Endothelial cell of umbilical vein (primary cell): Measurements from ENCODE around the gene ZNF804B. TPM values are rescaled to one million over a fixed set of nuclear protein-coding genes. Genes with fewer than 3 reads are reported as not detected.

Experiments used
- BruUV-seq: library from RNA; stranded (reverse); fragments of 400-500 nt; replicated peaks from 2 replicates; lab custom pipeline; 2021; lab: Mats Ljungman, UMichigan
- CTCF ChIA-PET: fragments of 300-600, 350-600 bp; sonication (Branson Sonifier 250); formaldehyde crosslinking; loops from one replicate; lab custom pipeline; 2021; ENCODE audit warnings: antibody characterized with exemption, inconsistent platforms; lab: Charles Lee
- POLR2A ChIA-PET: fragments of 300-600, 350-600 bp; sonication (Branson Sonifier 250); formaldehyde crosslinking; loops from one replicate; lab custom pipeline; 2021; ENCODE audit warnings: antibody characterized with exemption, inconsistent platforms; lab: Charles Lee
- DNase-seq: peaks from one replicate; pipeline ENCODE4 v3.0.0-alpha.2; 2011; ENCODE audit warnings: low read depth, low spot score
- FAIRE-seq: peaks from 2 replicates; lab custom pipeline; 2011; peaks lifted over from hg19 to GRCh38; lab: Jason Lieb, UNC
- H2AFZ ChIP-seq: 2 replicates; pipeline ENCODE4 v1.6.0; 2012; ENCODE audit warnings: low read depth, low read length, control low read depth, inconsistent platforms
- H3K27ac ChIP-seq: 2 replicates; pipeline ENCODE4 v1.5.1; 2011; ENCODE audit warnings: low read depth, mild to moderate bottlenecking, control low read depth, low read length, moderate library complexity; ENCODE audit not compliant: insufficient read depth
- H3K27me3 ChIP-seq, 2 experiments: 2 replicates each; pipeline versions ENCODE4 v1.6.0 to v1.6.1; 2011; ENCODE audit warnings: low read length in 2 of 2, mixed read lengths in 1 of 2; ENCODE audit not compliant: control insufficient read depth in 2 of 2, insufficient read depth in 2 of 2
- H3K36me3 ChIP-seq, 2 experiments: 2 replicates in 1 of 2; 3 replicates in 1 of 2; pipeline ENCODE4 v1.5.1; 2011; ENCODE audit warnings: low read length in 2 of 2, mild to moderate bottlenecking in 1 of 2, moderate library complexity in 1 of 2; ENCODE audit not compliant: control insufficient read depth in 2 of 2, insufficient read depth in 2 of 2; ENCODE audit errors: extremely low read depth in 1 of 2
- H3K4me1 ChIP-seq: 3 replicates; pipeline ENCODE4 v1.5.1; 2011; ENCODE audit warnings: mild to moderate bottlenecking, low read length; ENCODE audit not compliant: control insufficient read depth, insufficient read depth; ENCODE audit errors: extremely low read depth
- H3K4me2 ChIP-seq: 2 replicates; pipeline ENCODE4 v1.6.1; 2011; ENCODE audit warnings: low read length, control low read depth, mixed read lengths; ENCODE audit not compliant: insufficient read depth
- H3K4me3 ChIP-seq, 3 experiments: fragments of 200-600 bp in 1 of 3; sonication (generic), shearing (Covaris generic) in 1 of 3; replicated peaks in 1 of 3; 2 replicates each; pipeline ENCODE4 v1.5.1; 2011 to 2016; ENCODE audit warnings: control low read depth in 3 of 3, low read length in 3 of 3, mild to moderate bottlenecking in 2 of 3, inconsistent platforms in 1 of 3, low read depth in 1 of 3, moderate library complexity in 1 of 3; ENCODE audit not compliant: insufficient read depth in 1 of 3
- H3K79me2 ChIP-seq: 2 replicates; pipeline ENCODE4 v1.6.0; 2012; ENCODE audit warnings: low read length, inconsistent platforms; ENCODE audit not compliant: control insufficient read depth, insufficient read depth
- H3K9ac ChIP-seq: replicated peaks from 2 replicates; pipeline ENCODE3; 2011; ENCODE audit warnings: low read length, control low read depth; ENCODE audit not compliant: insufficient read depth; ENCODE audit errors: extremely low read depth
- H3K9me1 ChIP-seq: replicated peaks from 3 replicates; pipeline ENCODE4 v1.6.0; 2011; ENCODE audit warnings: mild to moderate bottlenecking, low read length; ENCODE audit not compliant: control insufficient read depth, insufficient read depth; ENCODE audit errors: extremely low read depth
- H3K9me3 ChIP-seq: replicated peaks from 2 replicates; pipeline ENCODE4 v1.5.1; 2012; ENCODE audit warnings: low read length, inconsistent platforms; ENCODE audit not compliant: control insufficient read depth, insufficient read depth
- H4K20me1 ChIP-seq: replicated peaks from 2 replicates; pipeline ENCODE3; 2011; ENCODE audit warnings: mild to moderate bottlenecking, low read length; ENCODE audit not compliant: control insufficient read depth, insufficient read depth; ENCODE audit errors: extremely low read depth
- EZH2 ChIP-seq: IDR thresholded peaks from 2 replicates; pipeline ENCODE4 v1.6.1; 2012; ENCODE audit warnings: borderline replicate concordance, low read depth, mild to moderate bottlenecking, moderate library complexity, low read length, inconsistent platforms; ENCODE audit not compliant: severe bottlenecking
- FOS ChIP-seq: IDR thresholded peaks from 2 replicates; pipeline ENCODE4 v1.6.1; 2011; ENCODE audit warnings: mild to moderate bottlenecking, low read length, moderate library complexity, borderline replicate concordance; ENCODE audit not compliant: insufficient read depth
- GATA2 ChIP-seq: IDR thresholded peaks from 2 replicates; pipeline ENCODE4 v1.7.0; 2011; ENCODE audit warnings: low read depth, mild to moderate bottlenecking, moderate library complexity, mixed read lengths, low read length; ENCODE audit not compliant: insufficient read length, insufficient read depth
- JUN ChIP-seq: IDR thresholded peaks from 2 replicates; pipeline ENCODE4 v1.6.1; 2011; ENCODE audit warnings: borderline replicate concordance, low read depth; ENCODE audit not compliant: insufficient read length, insufficient read depth
- MYC ChIP-seq: IDR thresholded peaks from one replicate; pipeline ENCODE4 v1.6.1; 2011; ENCODE audit warnings: mild to moderate bottlenecking, low read depth, low read length
- POLR2A ChIP-seq: IDR thresholded peaks from 2 replicates; pipeline ENCODE4 v1.6.1; 2012; ENCODE audit warnings: low read depth, mild to moderate bottlenecking, control low read depth, low read length
- POLR2AphosphoS5 ChIP-seq: IDR thresholded peaks from 2 replicates; pipeline ENCODE4 v1.6.1; 2012; ENCODE audit warnings: low read depth, mild to moderate bottlenecking, control low read depth, low read length, moderate library complexity; ENCODE audit not compliant: insufficient read depth
- dilution Hi-C: fragments of 300-500 bp; cut with MboI; formaldehyde crosslinking; loops from one replicate; pipeline ENCODE4 v1.15.0; 2019; ENCODE audit warnings: low sequenced_read_pairs; ENCODE audit not compliant: extremely low pct_ligation_motif_present
- intact Hi-C: fragments of 100-400 bp; cut with micrococcal nuclease; formaldehyde crosslinking; loops from one replicate; pipeline ENCODE4 v1.10.0; 2022
- polyA plus RNA-seq, 4 experiments: library from polyadenylated mRNA; depleted of rRNA in 3 of 4; stranded (reverse) in 3 of 4; unstranded in 1 of 4; fragments of >200 nt; gene quantifications; 2 replicates each; pipeline versions ENCODE4 v1.2.1 to v1.2.3, GENCODE V29; 2011 to 2012; ENCODE audit warnings: missing spikeins in 1 of 4
- total RNA-seq: library from RNA; stranded (reverse); gene quantifications from 2 replicates; pipeline ENCODE4 v1.2.3, GENCODE V29; 2021
- TF ChIP-seq, protein P1 (sequence below), 2 donors: IDR thresholded peaks; 1 replicate in 1 of 2; 2 replicates in 1 of 2; pipeline ENCODE4 v1.5.1; 2011; ENCODE audit warnings: low read length in 2 of 2, mild to moderate bottlenecking in 2 of 2, moderate library complexity in 2 of 2, control low read depth in 1 of 2, inconsistent platforms in 1 of 2, low read depth in 1 of 2; ENCODE audit not compliant: insufficient read depth in 1 of 2; ENCODE audit errors: extremely low read depth in 1 of 2
- TF ChIP-seq, protein P2 (sequence below): IDR thresholded peaks from 2 replicates; pipeline ENCODE4 v1.6.1; 2011; ENCODE audit not compliant: insufficient read depth, insufficient read length

ZNF804B gene
- total and polyA plus RNA-seq, 2 donors (not counting 3 experiments of a cell fraction or from before 2014, with no cell fraction given) = not detected

DNA sequence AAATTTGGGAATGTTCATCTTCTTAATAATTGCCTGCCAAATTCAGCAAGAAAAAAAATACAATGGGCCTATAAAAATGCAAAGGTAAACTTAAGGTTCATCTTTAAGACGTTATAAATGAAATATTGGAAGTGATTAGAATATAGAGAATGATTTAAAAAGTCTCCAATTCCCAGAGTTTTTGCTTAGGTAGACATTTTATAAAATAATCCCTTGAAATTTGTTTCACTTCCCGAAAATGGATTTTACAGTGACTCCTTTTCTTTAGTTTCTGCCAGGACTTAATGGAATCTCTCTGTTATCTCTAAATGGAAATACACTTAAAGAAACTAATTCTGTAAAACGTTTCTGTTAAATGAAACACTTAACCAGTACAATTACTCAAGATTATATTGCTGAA, 580.2 kb downstream of the ZNF804B start:
- H4K20me1 ChIP-seq = no peaks in the 10 kb centered on the region
- no peaks in the 10 kb centered on the region for H3K27me3 ChIP-seq
- H3K36me3 ChIP-seq = no peaks in the 10 kb centered on the region
- no peak overlapping the region for H3K9ac ChIP-seq
- dilution Hi-C loops = no loop called here
- FAIRE-seq (no peak), DNase-seq (no peak)
- no peaks in the 10 kb centered on the region for H3K4me1 ChIP-seq
- TF ChIP-seq, protein P1, sequence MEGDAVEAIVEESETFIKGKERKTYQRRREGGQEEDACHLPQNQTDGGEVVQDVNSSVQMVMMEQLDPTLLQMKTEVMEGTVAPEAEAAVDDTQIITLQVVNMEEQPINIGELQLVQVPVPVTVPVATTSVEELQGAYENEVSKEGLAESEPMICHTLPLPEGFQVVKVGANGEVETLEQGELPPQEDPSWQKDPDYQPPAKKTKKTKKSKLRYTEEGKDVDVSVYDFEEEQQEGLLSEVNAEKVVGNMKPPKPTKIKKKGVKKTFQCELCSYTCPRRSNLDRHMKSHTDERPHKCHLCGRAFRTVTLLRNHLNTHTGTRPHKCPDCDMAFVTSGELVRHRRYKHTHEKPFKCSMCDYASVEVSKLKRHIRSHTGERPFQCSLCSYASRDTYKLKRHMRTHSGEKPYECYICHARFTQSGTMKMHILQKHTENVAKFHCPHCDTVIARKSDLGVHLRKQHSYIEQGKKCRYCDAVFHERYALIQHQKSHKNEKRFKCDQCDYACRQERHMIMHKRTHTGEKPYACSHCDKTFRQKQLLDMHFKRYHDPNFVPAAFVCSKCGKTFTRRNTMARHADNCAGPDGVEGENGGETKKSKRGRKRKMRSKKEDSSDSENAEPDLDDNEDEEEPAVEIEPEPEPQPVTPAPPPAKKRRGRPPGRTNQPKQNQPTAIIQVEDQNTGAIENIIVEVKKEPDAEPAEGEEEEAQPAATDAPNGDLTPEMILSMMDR (IDR thresholded peaks at IDR 0.05; ENCODE audit: extremely low read depth in 1 of 2, insufficient read depth in 1 of 2, low read depth in 1 of 2, low read length in 2 of 2) = no peak
- no peak for TF ChIP-seq POLR2A
- TF ChIP-seq EZH2 = no peak
- TF ChIP-seq, protein P2, sequence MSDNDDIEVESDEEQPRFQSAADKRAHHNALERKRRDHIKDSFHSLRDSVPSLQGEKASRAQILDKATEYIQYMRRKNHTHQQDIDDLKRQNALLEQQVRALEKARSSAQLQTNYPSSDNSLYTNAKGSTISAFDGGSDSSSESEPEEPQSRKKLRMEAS = no peak
- no peak for TF ChIP-seq POLR2AphosphoS5
- no peak for TF ChIP-seq GATA2
- no peak for TF ChIP-seq JUN
- TF ChIP-seq FOS = no peak
- TF ChIP-seq MYC = no peak
- intact Hi-C loops = no loop called here
- no peak overlapping the region for H3K4me3 ChIP-seq
- H2AFZ ChIP-seq = no peak overlapping the region
- no peaks in the 10 kb centered on the region for H3K79me2 ChIP-seq
- H3K4me2 ChIP-seq = no peak overlapping the region
- CTCF ChIA-PET = no interaction called here
- POLR2A ChIA-PET = no interaction called here
- H3K27ac ChIP-seq = no peak overlapping the region
- no TSS peak for BruUV-seq
- H3K9me1 ChIP-seq = no peaks in the 10 kb centered on the region
- no peaks in the 10 kb centered on the region for H3K9me3 ChIP-seq
